Testis (tissue), 2 donors: ENCODE results near the gene CCM2.

Experiments used
- CTCF ChIP-seq, 3 experiments: fragments of 450-650 bp in 2 of 3; fragments of 200-600 bp in 1 of 3; sonication (generic) in 1 of 3; IDR thresholded peaks; one replicate each; pipeline ENCODE4 v1.5.1; 2016 to 2019; ENCODE audit warnings: antibody characterized with exemption in 3 of 3, mild to moderate bottlenecking in 2 of 3, moderate library complexity in 1 of 3
- POLR2A ChIP-seq: fragments of 450-650 bp; IDR thresholded peaks from one replicate; pipeline ENCODE4 v1.6.1; 2017; ENCODE audit warnings: antibody characterized with exemption, mild to moderate bottlenecking, moderate library complexity

- TF ChIP-seq CTCF (IDR thresholded peaks at IDR 0.05) (no peak), POLR2A (no peak)
These were observed 72.4 kb downstream of the CCM2 start for GRCh38 chr7:45072131-45073030.
